SK-N-SH treated with all-trans-retinoic acid at 6 μM for 48 hours (cell line): Measurements from ENCODE around the gene MKS1.

Experiments used
- ATAC-seq: fragments of 200-7000 bp; cut with Tn5 transposase; 3 replicates; pipeline ENCODE4 v1.9.1; 2020; ENCODE audit warnings: mild to moderate bottlenecking, moderate library complexity
- ARNTL ChIP-seq: fragments of 450-650 bp; formaldehyde crosslinking; IDR thresholded peaks from 2 replicates; pipeline ENCODE4 v1.5.0; 2020; ENCODE audit warnings: low read depth, mild to moderate bottlenecking, moderate library complexity, borderline replicate concordance
- BACH2 ChIP-seq: fragments of 250-450 bp; sonication (Bioruptor Pico); IDR thresholded peaks from 2 replicates; pipeline ENCODE4 v1.9.0; 2021; ENCODE audit warnings: mild to moderate bottlenecking, borderline replicate concordance
- CSDC2 ChIP-seq: fragments of 250-450 bp; sonication (Bioruptor Pico); IDR thresholded peaks from 2 replicates; pipeline ENCODE4 v1.5.0; 2020; ENCODE audit warnings: mild to moderate bottlenecking, moderate library complexity
- CSRNP3 ChIP-seq: fragments of 250-450 bp; sonication (Bioruptor Pico); IDR thresholded peaks from 2 replicates; pipeline ENCODE4 v1.5.1; 2021; ENCODE audit warnings: mild to moderate bottlenecking, moderate library complexity
- ESRRG ChIP-seq: fragments of 250-450 bp; sonication (Bioruptor Pico); IDR thresholded peaks from 2 replicates; pipeline ENCODE4 v1.6.1; 2021; ENCODE audit warnings: mild to moderate bottlenecking
- GLIS3 ChIP-seq: fragments of 250-450 bp; sonication (Bioruptor Pico); IDR thresholded peaks from 2 replicates; pipeline ENCODE4 v1.5.0; 2020; ENCODE audit warnings: mild to moderate bottlenecking, moderate library complexity
- ISL1 ChIP-seq: fragments of 250-450 bp; sonication (Bioruptor Pico); IDR thresholded peaks from 2 replicates; pipeline ENCODE4 v2.1.2; 2022; ENCODE audit warnings: mild to moderate bottlenecking, moderate library complexity
- OSR1 ChIP-seq: fragments of 250-450 bp; sonication (Bioruptor Pico); IDR thresholded peaks from 2 replicates; pipeline ENCODE4 v1.8.0; 2022; ENCODE audit warnings: moderate library complexity, mild to moderate bottlenecking, inconsistent platforms
- PATZ1 ChIP-seq: fragments of 250-450 bp; sonication (Bioruptor Pico); IDR thresholded peaks from 2 replicates; pipeline ENCODE4 v1.8.0; 2020; ENCODE audit warnings: mild to moderate bottlenecking, moderate library complexity, borderline replicate concordance
- POU6F1 ChIP-seq: fragments of 250-450 bp; sonication (Bioruptor Pico); IDR thresholded peaks from 2 replicates; pipeline ENCODE4 v1.8.0; 2021; ENCODE audit warnings: low read depth, mild to moderate bottlenecking, moderate library complexity, borderline replicate concordance
- RARB ChIP-seq: fragments of 250-450 bp; sonication (Bioruptor Pico); IDR thresholded peaks from 2 replicates; pipeline ENCODE4 v1.8.0; 2021; ENCODE audit warnings: mild to moderate bottlenecking, moderate library complexity
- SNAI2 ChIP-seq: fragments of 250-450 bp; sonication (Bioruptor Pico); IDR thresholded peaks from 2 replicates; pipeline ENCODE4 v1.5.0; 2020; ENCODE audit warnings: mild to moderate bottlenecking, moderate library complexity
- TCF4 ChIP-seq: fragments of 250-450 bp; sonication (Bioruptor Pico); IDR thresholded peaks from 2 replicates; pipeline ENCODE4 v1.8.0; 2021; ENCODE audit warnings: mild to moderate bottlenecking, moderate library complexity, borderline replicate concordance
- TOX ChIP-seq: fragments of 250-450 bp; sonication (Bioruptor Pico); IDR thresholded peaks from 2 replicates; pipeline ENCODE4 v1.8.0; 2021; ENCODE audit warnings: mild to moderate bottlenecking, moderate library complexity, borderline replicate concordance
- TSHZ2 ChIP-seq: fragments of 250-450 bp; sonication (Bioruptor Pico); IDR thresholded peaks from 2 replicates; pipeline ENCODE4 v1.5.0; 2020; ENCODE audit warnings: mild to moderate bottlenecking, moderate library complexity
- ZC3H10 ChIP-seq: fragments of 250-450 bp; sonication (Bioruptor Pico); IDR thresholded peaks from 2 replicates; pipeline ENCODE4 v1.5.1; 2021; ENCODE audit warnings: mild to moderate bottlenecking, moderate library complexity
- ZFP3 ChIP-seq: fragments of 250-450 bp; sonication (Bioruptor Pico); IDR thresholded peaks from 2 replicates; pipeline ENCODE4 v1.5.0; 2020; ENCODE audit warnings: mild to moderate bottlenecking, moderate library complexity
- ZFP30 ChIP-seq: fragments of 450-650 bp; formaldehyde crosslinking; IDR thresholded peaks from 2 replicates; pipeline ENCODE4 v1.5.0; 2022; ENCODE audit warnings: mild to moderate bottlenecking, moderate library complexity
- ZNF565 ChIP-seq: fragments of 450-650 bp; formaldehyde crosslinking; conservative IDR thresholded peaks from 2 replicates; pipeline ENCODE4 v1.5.0; 2020; ENCODE audit warnings: low read depth, mild to moderate bottlenecking, moderate library complexity
- ZNF70 ChIP-seq: fragments of 450-650 bp; formaldehyde crosslinking; IDR thresholded peaks from 2 replicates; pipeline ENCODE4 v1.5.0; 2020; ENCODE audit warnings: mild to moderate bottlenecking, moderate library complexity
- ZNF8 ChIP-seq: fragments of 450-650 bp; formaldehyde crosslinking; IDR thresholded peaks from 2 replicates; pipeline ENCODE4 v1.5.0; 2020; ENCODE audit warnings: mild to moderate bottlenecking, moderate library complexity

Gene MKS1

GRCh38 chr17:58207451-58207850 lies 11.6 kb downstream of the MKS1 start:
- TF ChIP-seq ZNF565 (CRISPR knock-in tag) (no peak), CSDC2 (no peak), ZNF8 (CRISPR knock-in tag) (no peak), BACH2 (CRISPR knock-in tag) (no peak), ZFP30 (CRISPR knock-in tag) (no peak), ZNF70 (no peak), ZC3H10 (no peak), TOX (CRISPR knock-in tag) (no peak), GLIS3 (CRISPR knock-in tag) (no peak), ESRRG (no peak), PATZ1 (CRISPR knock-in tag) (no peak), CSRNP3 (CRISPR knock-in tag) (no peak), RARB (CRISPR knock-in tag) (no peak)
- no peak for ATAC-seq

- TF ChIP-seq RARB (CRISPR knock-in tag): no peak
- TF ChIP-seq ISL1 (CRISPR knock-in tag): no peak
- no peak for TF ChIP-seq SNAI2 (CRISPR knock-in tag)
- no peak for TF ChIP-seq PATZ1 (CRISPR knock-in tag)
- no peak for TF ChIP-seq ZFP3 (CRISPR knock-in tag)
- TF ChIP-seq ESRRG: no peak
- no peak for TF ChIP-seq ZNF565 (CRISPR knock-in tag)
- TF ChIP-seq TSHZ2 (CRISPR knock-in tag): no peak
- TF ChIP-seq BACH2 (CRISPR knock-in tag): no peak
- TF ChIP-seq ARNTL: no peak
- TF ChIP-seq POU6F1 (CRISPR knock-in tag): no peak
- TF ChIP-seq ZFP30 (CRISPR knock-in tag): no peak
- TF ChIP-seq CSDC2: no peak
- no peak for TF ChIP-seq ZNF70
- TF ChIP-seq OSR1: no peak
- TF ChIP-seq, all 23 proteins: peak for 0
Observed at GRCh38 chr17:58205936-58206335, 13.1 kb downstream of the MKS1 start.

GRCh38 chr17:58204796-58205195 lies 14.3 kb downstream of the MKS1 start:
- TF ChIP-seq POU6F1 (CRISPR knock-in tag) (no peak), OSR1 (no peak), CSDC2 (no peak), SNAI2 (CRISPR knock-in tag) (no peak), TCF4 (CRISPR knock-in tag) (no peak), TOX (CRISPR knock-in tag) (no peak)
- TF ChIP-seq, all 23 proteins: peak for 0
- ATAC-seq: no peak

More at GRCh38 chr17:58205936-58206335, 13.1 kb downstream of the MKS1 start:
- no peak for ATAC-seq
